HepG2 (cell line): Measurements from ENCODE around the gene TEKT2. TPM values are rescaled to one million over a fixed set of nuclear protein-coding genes. Genes with fewer than 3 reads are reported as not detected.
A peak's percentile ranks its signal among the peaks of the same experiment; 100 is the strongest.

Experiments used
- GABPB1 ChIP-seq: IDR thresholded peaks from 2 replicates; pipeline ENCODE4 v1.6.1; 2016; ENCODE audit warnings: mild to moderate bottlenecking, missing genetic modification reagents, moderate library complexity, missing compliant biosample characterization
- KAT8 ChIP-seq: IDR thresholded peaks from 2 replicates; pipeline ENCODE4 v1.6.1; 2016; ENCODE audit warnings: missing genetic modification reagents, missing compliant biosample characterization
- MAFG ChIP-seq: sonication (generic); formaldehyde crosslinking; IDR thresholded peaks from 2 replicates; pipeline ENCODE4 v1.5.1; 2020; ENCODE audit warnings: mild to moderate bottlenecking, missing genetic modification reagents
- NCOA5 ChIP-seq: sonication (generic); formaldehyde crosslinking; IDR thresholded peaks from 2 replicates; pipeline ENCODE4 v1.4.0; 2020; ENCODE audit warnings: missing genetic modification reagents
- PHF8 ChIP-seq: sonication (generic); formaldehyde crosslinking; IDR thresholded peaks from 2 replicates; pipeline ENCODE4 v1.5.0; 2020; ENCODE audit warnings: missing genetic modification reagents
- SOX6 ChIP-seq, 2 experiments: fragments of 450-650 bp in 1 of 2; sonication (generic) in 1 of 2; formaldehyde crosslinking in 1 of 2; IDR thresholded peaks; 2 replicates each; pipeline versions ENCODE4 v1.4.0 to v1.6.1; 2017 to 2020; ENCODE audit warnings: antibody characterized with exemption in 1 of 2, mild to moderate bottlenecking in 1 of 2, missing genetic modification reagents in 1 of 2
- TEAD2 ChIP-seq: sonication (generic); formaldehyde crosslinking; IDR thresholded peaks from 2 replicates; pipeline ENCODE4 v1.9.0; 2021; ENCODE audit warnings: missing genetic modification reagents
- THAP11 ChIP-seq: IDR thresholded peaks from 2 replicates; pipeline ENCODE4 v1.6.1; 2016; ENCODE audit warnings: missing biosample characterization, missing genetic modification reagents
- ZNF317 ChIP-seq: sonication (generic); formaldehyde crosslinking; IDR thresholded peaks from 2 replicates; pipeline ENCODE4 v1.5.0; 2020; ENCODE audit warnings: mild to moderate bottlenecking, missing genetic modification reagents
- ZNF335 ChIP-seq: sonication (generic); formaldehyde crosslinking; IDR thresholded peaks from 2 replicates; pipeline ENCODE4 v1.4.0; 2020; ENCODE audit warnings: missing genetic modification reagents
- ZNF792 ChIP-seq: IDR thresholded peaks from 2 replicates; pipeline ENCODE4 v1.6.1; 2016
- ZSCAN21 ChIP-seq: sonication (generic); formaldehyde crosslinking; IDR thresholded peaks from 2 replicates; pipeline ENCODE4 v1.8.0; 2022; ENCODE audit warnings: mild to moderate bottlenecking, missing genetic modification reagents, moderate library complexity, borderline replicate concordance
- polyA plus RNA-seq, 8 experiments: library from polyadenylated mRNA; depleted of rRNA in 3 of 8; stranded (reverse) in 7 of 8; unstranded in 1 of 8; fragments of >200 nt; fragmentation: Illumina TruSeq in 4 of 8; extraction: Trizol in 4 of 8; gene quantifications; 2 replicates each; pipeline versions ENCODE4 v1.2.1 to v1.2.3, GENCODE V29; 2011 to 2016; ENCODE audit warnings: low read depth in 4 of 8, missing spikeins in 1 of 8, mixed read lengths in 1 of 8; ENCODE audit not compliant: insufficient read depth in 1 of 8
- total RNA-seq, 5 experiments: library from RNA; depleted of rRNA; stranded (reverse); fragments of >200 nt; fragmentation: Illumina TruSeq; extraction: Trizol; gene quantifications; 2 replicates each; pipeline ENCODE4 v1.2.3, GENCODE V29; 2016; ENCODE audit warnings: low read depth in 1 of 5
- TF ChIP-seq, protein P1 (sequence below): sonication (generic); formaldehyde crosslinking; IDR thresholded peaks from 2 replicates; pipeline ENCODE4 v1.4.0; 2020; ENCODE audit warnings: missing genetic modification reagents
- TF ChIP-seq, protein P2 (sequence below), 2 experiments: sonication (generic) in 1 of 2; formaldehyde crosslinking in 1 of 2; IDR thresholded peaks; 2 replicates each; pipeline versions ENCODE4 v1.4.0 to v1.6.1; 2018 to 2020; ENCODE audit warnings: missing genetic modification reagents in 2 of 2, borderline replicate concordance in 1 of 2, low read depth in 1 of 2, mild to moderate bottlenecking in 1 of 2, missing biosample characterization in 1 of 2
- TF ChIP-seq, protein P3 (sequence below): sonication (generic); formaldehyde crosslinking; IDR thresholded peaks from 2 replicates; pipeline ENCODE4 v1.4.0; 2020; ENCODE audit warnings: mild to moderate bottlenecking, missing genetic modification reagents
- TF ChIP-seq, protein P4 (sequence below): sonication (generic); formaldehyde crosslinking; IDR thresholded peaks from 2 replicates; pipeline ENCODE4 v1.5.0; 2020; ENCODE audit warnings: mild to moderate bottlenecking, missing genetic modification reagents
- TF ChIP-seq, protein P5 (sequence below): sonication (generic); formaldehyde crosslinking; IDR thresholded peaks from 2 replicates; pipeline ENCODE4 v1.5.0; 2020; ENCODE audit warnings: mild to moderate bottlenecking, missing genetic modification reagents, borderline replicate concordance

TEKT2 gene
- total and polyA plus RNA-seq, 2 of the 13 experiments (the other 11 are each of a cell fraction or from before 2014, with no cell fraction given), result 0.31 to 0.38 TPM

DNA sequence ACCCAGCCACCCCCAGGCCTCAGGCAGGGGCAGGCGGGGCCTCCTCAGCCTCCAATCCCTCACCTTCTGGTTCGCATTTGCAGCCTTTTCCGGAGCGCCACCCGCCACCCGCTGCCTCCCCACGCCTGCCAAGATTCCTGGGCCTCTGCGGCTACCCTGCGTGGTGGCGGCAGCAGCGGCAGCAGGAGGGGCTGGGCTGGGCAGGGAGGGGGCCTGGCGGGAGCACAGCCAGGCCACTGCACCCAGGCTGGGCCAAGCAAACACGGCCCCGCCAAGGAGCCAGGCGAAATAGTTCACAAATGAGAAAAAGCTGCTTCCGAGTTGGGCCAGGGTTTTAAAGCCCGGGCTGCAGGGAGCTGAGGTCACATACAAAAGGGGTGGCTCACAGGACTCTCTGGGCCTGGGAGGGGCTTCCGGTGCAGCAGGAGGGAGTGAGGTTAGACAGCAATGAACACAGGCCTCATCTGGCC lies 31.3 kb downstream of the TEKT2 start (continued):
- TF ChIP-seq KAT8 (0 out of 2 replicates have a peak, but pooled peaks have one; percentile 40), ZSCAN21 (CRISPR knock-in tag) (no peak), THAP11 (peak; percentile 20; the same call in 1 of the 2 replicates), MAFG (CRISPR knock-in tag) (no peak), ZNF335 (no peak), ZNF792 (CRISPR knock-in tag) (no peak), NCOA5 (CRISPR knock-in tag) (no peak), SOX6 (IDR thresholded peaks at IDR 0.05) (no peak), SOX6 (CRISPR knock-in tag; IDR thresholded peaks at IDR 0.05) (0 out of 2 replicates have a peak, but pooled peaks have one; percentile 14), ZNF317 (CRISPR knock-in tag) (0 out of 2 replicates have a peak, but pooled peaks have one; percentile 30), GABPB1 (peak; percentile 56), PHF8 (peak; percentile 76), TEAD2 (CRISPR knock-in tag) (no peak)
- TF ChIP-seq, protein P1, sequence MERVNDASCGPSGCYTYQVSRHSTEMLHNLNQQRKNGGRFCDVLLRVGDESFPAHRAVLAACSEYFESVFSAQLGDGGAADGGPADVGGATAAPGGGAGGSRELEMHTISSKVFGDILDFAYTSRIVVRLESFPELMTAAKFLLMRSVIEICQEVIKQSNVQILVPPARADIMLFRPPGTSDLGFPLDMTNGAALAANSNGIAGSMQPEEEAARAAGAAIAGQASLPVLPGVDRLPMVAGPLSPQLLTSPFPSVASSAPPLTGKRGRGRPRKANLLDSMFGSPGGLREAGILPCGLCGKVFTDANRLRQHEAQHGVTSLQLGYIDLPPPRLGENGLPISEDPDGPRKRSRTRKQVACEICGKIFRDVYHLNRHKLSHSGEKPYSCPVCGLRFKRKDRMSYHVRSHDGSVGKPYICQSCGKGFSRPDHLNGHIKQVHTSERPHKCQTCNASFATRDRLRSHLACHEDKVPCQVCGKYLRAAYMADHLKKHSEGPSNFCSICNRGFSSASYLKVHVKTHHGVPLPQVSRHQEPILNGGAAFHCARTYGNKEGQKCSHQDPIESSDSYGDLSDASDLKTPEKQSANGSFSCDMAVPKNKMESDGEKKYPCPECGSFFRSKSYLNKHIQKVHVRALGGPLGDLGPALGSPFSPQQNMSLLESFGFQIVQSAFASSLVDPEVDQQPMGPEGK, result peak; percentile 44
- TF ChIP-seq, protein P2, sequence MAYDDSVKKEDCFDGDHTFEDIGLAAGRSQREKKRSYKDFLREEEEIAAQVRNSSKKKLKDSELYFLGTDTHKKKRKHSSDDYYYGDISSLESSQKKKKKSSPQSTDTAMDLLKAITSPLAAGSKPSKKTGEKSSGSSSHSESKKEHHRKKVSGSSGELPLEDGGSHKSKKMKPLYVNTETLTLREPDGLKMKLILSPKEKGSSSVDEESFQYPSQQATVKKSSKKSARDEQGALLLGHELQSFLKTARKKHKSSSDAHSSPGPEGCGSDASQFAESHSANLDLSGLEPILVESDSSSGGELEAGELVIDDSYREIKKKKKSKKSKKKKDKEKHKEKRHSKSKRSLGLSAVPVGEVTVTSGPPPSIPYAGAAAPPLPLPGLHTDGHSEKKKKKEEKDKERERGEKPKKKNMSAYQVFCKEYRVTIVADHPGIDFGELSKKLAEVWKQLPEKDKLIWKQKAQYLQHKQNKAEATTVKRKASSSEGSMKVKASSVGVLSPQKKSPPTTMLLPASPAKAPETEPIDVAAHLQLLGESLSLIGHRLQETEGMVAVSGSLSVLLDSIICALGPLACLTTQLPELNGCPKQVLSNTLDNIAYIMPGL (CRISPR knock-in tag; IDR thresholded peaks at IDR 0.05; ENCODE audit: borderline replicate concordance in 1 of 2, low read depth in 1 of 2), result peak in 1 of 2 experiments; percentile 44; a peak in 1 of 4 replicates
- TF ChIP-seq, protein P3, sequence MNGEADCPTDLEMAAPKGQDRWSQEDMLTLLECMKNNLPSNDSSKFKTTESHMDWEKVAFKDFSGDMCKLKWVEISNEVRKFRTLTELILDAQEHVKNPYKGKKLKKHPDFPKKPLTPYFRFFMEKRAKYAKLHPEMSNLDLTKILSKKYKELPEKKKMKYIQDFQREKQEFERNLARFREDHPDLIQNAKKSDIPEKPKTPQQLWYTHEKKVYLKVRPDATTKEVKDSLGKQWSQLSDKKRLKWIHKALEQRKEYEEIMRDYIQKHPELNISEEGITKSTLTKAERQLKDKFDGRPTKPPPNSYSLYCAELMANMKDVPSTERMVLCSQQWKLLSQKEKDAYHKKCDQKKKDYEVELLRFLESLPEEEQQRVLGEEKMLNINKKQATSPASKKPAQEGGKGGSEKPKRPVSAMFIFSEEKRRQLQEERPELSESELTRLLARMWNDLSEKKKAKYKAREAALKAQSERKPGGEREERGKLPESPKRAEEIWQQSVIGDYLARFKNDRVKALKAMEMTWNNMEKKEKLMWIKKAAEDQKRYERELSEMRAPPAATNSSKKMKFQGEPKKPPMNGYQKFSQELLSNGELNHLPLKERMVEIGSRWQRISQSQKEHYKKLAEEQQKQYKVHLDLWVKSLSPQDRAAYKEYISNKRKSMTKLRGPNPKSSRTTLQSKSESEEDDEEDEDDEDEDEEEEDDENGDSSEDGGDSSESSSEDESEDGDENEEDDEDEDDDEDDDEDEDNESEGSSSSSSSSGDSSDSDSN, result peak; percentile 83
- TF ChIP-seq, protein P4, sequence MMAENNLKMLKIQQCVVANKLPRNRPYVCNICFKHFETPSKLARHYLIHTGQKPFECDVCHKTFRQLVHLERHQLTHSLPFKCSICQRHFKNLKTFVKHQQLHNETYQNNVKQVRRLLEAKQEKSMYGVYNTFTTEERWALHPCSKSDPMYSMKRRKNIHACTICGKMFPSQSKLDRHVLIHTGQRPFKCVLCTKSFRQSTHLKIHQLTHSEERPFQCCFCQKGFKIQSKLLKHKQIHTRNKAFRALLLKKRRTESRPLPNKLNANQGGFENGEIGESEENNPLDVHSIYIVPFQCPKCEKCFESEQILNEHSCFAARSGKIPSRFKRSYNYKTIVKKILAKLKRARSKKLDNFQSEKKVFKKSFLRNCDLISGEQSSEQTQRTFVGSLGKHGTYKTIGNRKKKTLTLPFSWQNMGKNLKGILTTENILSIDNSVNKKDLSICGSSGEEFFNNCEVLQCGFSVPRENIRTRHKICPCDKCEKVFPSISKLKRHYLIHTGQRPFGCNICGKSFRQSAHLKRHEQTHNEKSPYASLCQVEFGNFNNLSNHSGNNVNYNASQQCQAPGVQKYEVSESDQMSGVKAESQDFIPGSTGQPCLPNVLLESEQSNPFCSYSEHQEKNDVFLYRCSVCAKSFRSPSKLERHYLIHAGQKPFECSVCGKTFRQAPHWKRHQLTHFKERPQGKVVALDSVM, result peak; percentile 79
- TF ChIP-seq, protein P5, sequence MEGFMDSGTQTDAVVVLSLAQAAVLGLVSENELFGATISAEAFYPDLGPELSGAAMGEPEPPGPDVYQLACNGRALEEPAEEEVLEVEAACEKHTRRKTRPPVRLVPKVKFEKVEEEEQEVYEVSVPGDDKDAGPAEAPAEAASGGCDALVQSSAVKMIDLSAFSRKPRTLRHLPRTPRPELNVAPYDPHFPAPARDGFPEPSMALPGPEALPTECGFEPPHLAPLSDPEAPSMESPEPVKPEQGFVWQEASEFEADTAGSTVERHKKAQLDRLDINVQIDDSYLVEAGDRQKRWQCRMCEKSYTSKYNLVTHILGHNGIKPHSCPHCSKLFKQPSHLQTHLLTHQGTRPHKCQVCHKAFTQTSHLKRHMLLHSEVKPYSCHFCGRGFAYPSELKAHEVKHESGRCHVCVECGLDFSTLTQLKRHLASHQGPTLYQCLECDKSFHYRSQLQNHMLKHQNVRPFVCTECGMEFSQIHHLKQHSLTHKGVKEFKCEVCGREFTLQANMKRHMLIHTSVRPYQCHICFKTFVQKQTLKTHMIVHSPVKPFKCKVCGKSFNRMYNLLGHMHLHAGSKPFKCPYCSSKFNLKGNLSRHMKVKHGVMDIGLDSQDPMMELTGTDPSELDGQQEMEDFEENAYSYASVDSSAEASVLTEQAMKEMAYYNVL, result no peak
